HEK293 (cell line): ENCODE results near the gene F10.

Source experiments
- CTCF ChIA-PET: fragments of 350-600 bp; formaldehyde crosslinking; extraction: SDS; loops from one replicate; lab custom pipeline; 2021; ENCODE audit warnings: antibody characterized with exemption; lab: Yijun Ruan, JAX
- POLR2A ChIA-PET: fragments of 300-600 bp; formaldehyde crosslinking; extraction: SDS; loops from one replicate; lab custom pipeline; 2020; ENCODE audit warnings: antibody characterized with exemption, inconsistent platforms; lab: Yijun Ruan, JAX
- H3K27ac ChIP-seq: fragments of 200-500 bp; sonication (Bioruptor generic); 2 replicates; pipeline ENCODE4 v1.5.1; 2014; ENCODE audit warnings: low read depth, low read length, control low read depth, inconsistent platforms; ENCODE audit errors: extremely low read depth
- H3K36me3 ChIP-seq, 2 experiments: fragments of 200-500 bp in 1 of 2; sonication (Bioruptor generic) in 1 of 2; 1 replicate in 1 of 2; 2 replicates in 1 of 2; pipeline ENCODE4 v1.5.1; 2014 to 2017; ENCODE audit warnings: inconsistent platforms in 2 of 2, low read length in 2 of 2; ENCODE audit not compliant: control insufficient read depth in 2 of 2, insufficient read depth in 1 of 2
- H3K4me1 ChIP-seq: fragments of 200-500 bp; sonication (Bioruptor generic); 2 replicates; pipeline ENCODE4 v1.5.1; 2014; ENCODE audit warnings: mild to moderate bottlenecking, low read length, inconsistent platforms; ENCODE audit not compliant: control insufficient read depth, insufficient read depth
- H3K4me3 ChIP-seq: 2 replicates; pipeline ENCODE4 v1.5.1; 2011; ENCODE audit warnings: low read depth, mild to moderate bottlenecking, control low read depth, low read length, moderate library complexity
- H3K9me3 ChIP-seq: fragments of 200-500 bp; sonication (Bioruptor generic); 2 replicates; pipeline ENCODE4 v1.5.1; 2014; ENCODE audit warnings: low read depth, low read length, inconsistent platforms; ENCODE audit not compliant: control insufficient read depth, insufficient read depth
- MEIS1 ChIP-seq: sonication (generic); formaldehyde crosslinking; IDR thresholded peaks from 2 replicates; pipeline ENCODE4 v1.8.1; 2022; ENCODE audit warnings: missing genetic modification reagents, mild to moderate bottlenecking, borderline replicate concordance
- MZF1 ChIP-seq: fragments of 450-650 bp; formaldehyde crosslinking; IDR thresholded peaks from 2 replicates; pipeline ENCODE4 v1.5.1; 2017; ENCODE audit warnings: missing biosample characterization, missing genetic modification characterization, borderline replicate concordance
- REPIN1 ChIP-seq: fragments of 450-650 bp; formaldehyde crosslinking; IDR thresholded peaks from 2 replicates; pipeline ENCODE4 v1.5.1; 2017; ENCODE audit warnings: missing biosample characterization, missing genetic modification characterization, low read depth
- YY1 ChIP-seq: fragments of 450-650 bp; formaldehyde crosslinking; IDR thresholded peaks from 2 replicates; pipeline ENCODE4 v1.5.1; 2018; ENCODE audit warnings: missing biosample characterization, missing genetic modification characterization
- ZFHX2 ChIP-seq: fragments of 450-650 bp; formaldehyde crosslinking; conservative IDR thresholded peaks from 2 replicates; pipeline ENCODE4 v1.5.1; 2016; ENCODE audit warnings: missing biosample characterization, missing genetic modification characterization
- ZIC2 ChIP-seq: fragments of 450-650 bp; formaldehyde crosslinking; IDR thresholded peaks from 2 replicates; pipeline ENCODE4 v1.5.1; 2016; ENCODE audit warnings: missing biosample characterization, missing genetic modification characterization
- ZNF10 ChIP-seq: fragments of 450-650 bp; formaldehyde crosslinking; IDR thresholded peaks from 2 replicates; pipeline ENCODE4 v1.5.1; 2017; ENCODE audit warnings: missing biosample characterization, missing genetic modification characterization
- ZNF132 ChIP-seq: fragments of 450-650 bp; formaldehyde crosslinking; IDR thresholded peaks from 2 replicates; pipeline ENCODE4 v1.5.1; 2017; ENCODE audit warnings: missing biosample characterization, missing genetic modification characterization, borderline replicate concordance
- ZNF140 ChIP-seq: fragments of 450-650 bp; formaldehyde crosslinking; IDR thresholded peaks from 2 replicates; pipeline ENCODE4 v1.5.1; 2016; ENCODE audit warnings: missing biosample characterization, missing genetic modification characterization
- ZNF169 ChIP-seq: fragments of 450-650 bp; formaldehyde crosslinking; IDR thresholded peaks from 2 replicates; pipeline ENCODE4 v1.5.1; 2016; ENCODE audit warnings: missing biosample characterization, missing genetic modification characterization
- ZNF184 ChIP-seq: fragments of 450-650 bp; IDR thresholded peaks from 2 replicates; pipeline ENCODE4 v1.5.1; 2018; ENCODE audit warnings: missing biosample characterization, mild to moderate bottlenecking, missing genetic modification characterization
- ZNF302 ChIP-seq: fragments of 450-650 bp; formaldehyde crosslinking; IDR thresholded peaks from 2 replicates; pipeline ENCODE4 v1.5.1; 2016; ENCODE audit warnings: missing biosample characterization, missing genetic modification characterization, low read depth
- ZNF335 ChIP-seq: fragments of 450-650 bp; formaldehyde crosslinking; conservative IDR thresholded peaks from 2 replicates; pipeline ENCODE4 v1.5.1; 2016; ENCODE audit warnings: missing biosample characterization, missing genetic modification characterization
- ZNF341 ChIP-seq: fragments of 450-650 bp; formaldehyde crosslinking; IDR thresholded peaks from 2 replicates; pipeline ENCODE4; 2016; ENCODE audit warnings: low read depth, missing biosample characterization, missing genetic modification characterization
- ZNF473 ChIP-seq: fragments of 450-650 bp; formaldehyde crosslinking; IDR thresholded peaks from 2 replicates; pipeline ENCODE4 v1.5.1; 2017; ENCODE audit warnings: missing biosample characterization, missing genetic modification characterization
- ZNF548 ChIP-seq: fragments of 450-650 bp; formaldehyde crosslinking; IDR thresholded peaks from 2 replicates; pipeline ENCODE4 v1.5.1; 2016; ENCODE audit warnings: missing biosample characterization, missing genetic modification characterization
- ZNF600 ChIP-seq: fragments of 450-650 bp; formaldehyde crosslinking; IDR thresholded peaks from 2 replicates; pipeline ENCODE4 v1.5.1; 2016; ENCODE audit warnings: missing biosample characterization, missing genetic modification characterization
- ZNF621 ChIP-seq: fragments of 450-650 bp; formaldehyde crosslinking; IDR thresholded peaks from 2 replicates; pipeline ENCODE4 v1.5.1; 2017; ENCODE audit warnings: missing biosample characterization, missing genetic modification characterization
- ZNF623 ChIP-seq: fragments of 450-650 bp; formaldehyde crosslinking; IDR thresholded peaks from 2 replicates; pipeline ENCODE4 v1.5.1; 2016; ENCODE audit warnings: missing biosample characterization, missing genetic modification characterization
- ZNF654 ChIP-seq: fragments of 450-650 bp; formaldehyde crosslinking; IDR thresholded peaks from 2 replicates; pipeline ENCODE4 v1.5.1; 2016; ENCODE audit warnings: low read depth, missing biosample characterization, missing genetic modification characterization
- ZNF664 ChIP-seq: fragments of 450-650 bp; formaldehyde crosslinking; IDR thresholded peaks from 2 replicates; pipeline ENCODE4 v1.5.1; 2016; ENCODE audit warnings: missing biosample characterization, missing genetic modification characterization
- ZNF707 ChIP-seq: fragments of 450-650 bp; formaldehyde crosslinking; IDR thresholded peaks from 2 replicates; pipeline ENCODE4 v1.5.1; 2016; ENCODE audit warnings: missing biosample characterization, missing genetic modification characterization
- ZSCAN16 ChIP-seq: fragments of 450-650 bp; formaldehyde crosslinking; IDR thresholded peaks from 2 replicates; pipeline ENCODE4 v1.5.1; 2016; ENCODE audit warnings: missing biosample characterization, missing genetic modification characterization
- ZSCAN30 ChIP-seq: fragments of 450-650 bp; IDR thresholded peaks from 2 replicates; pipeline ENCODE4 v1.5.1; 2018; ENCODE audit warnings: missing biosample characterization, mild to moderate bottlenecking, missing genetic modification characterization, moderate library complexity
- TF ChIP-seq, protein P1 (sequence below): fragments of 450-650 bp; formaldehyde crosslinking; IDR thresholded peaks from 2 replicates; pipeline ENCODE4 v1.5.1; 2016; ENCODE audit warnings: missing biosample characterization, missing genetic modification characterization
- TF ChIP-seq, protein P2 (sequence below): fragments of 450-650 bp; formaldehyde crosslinking; IDR thresholded peaks from 2 replicates; pipeline ENCODE4 v1.5.1; 2016; ENCODE audit warnings: missing biosample characterization, missing genetic modification characterization

Gene F10

DNA sequence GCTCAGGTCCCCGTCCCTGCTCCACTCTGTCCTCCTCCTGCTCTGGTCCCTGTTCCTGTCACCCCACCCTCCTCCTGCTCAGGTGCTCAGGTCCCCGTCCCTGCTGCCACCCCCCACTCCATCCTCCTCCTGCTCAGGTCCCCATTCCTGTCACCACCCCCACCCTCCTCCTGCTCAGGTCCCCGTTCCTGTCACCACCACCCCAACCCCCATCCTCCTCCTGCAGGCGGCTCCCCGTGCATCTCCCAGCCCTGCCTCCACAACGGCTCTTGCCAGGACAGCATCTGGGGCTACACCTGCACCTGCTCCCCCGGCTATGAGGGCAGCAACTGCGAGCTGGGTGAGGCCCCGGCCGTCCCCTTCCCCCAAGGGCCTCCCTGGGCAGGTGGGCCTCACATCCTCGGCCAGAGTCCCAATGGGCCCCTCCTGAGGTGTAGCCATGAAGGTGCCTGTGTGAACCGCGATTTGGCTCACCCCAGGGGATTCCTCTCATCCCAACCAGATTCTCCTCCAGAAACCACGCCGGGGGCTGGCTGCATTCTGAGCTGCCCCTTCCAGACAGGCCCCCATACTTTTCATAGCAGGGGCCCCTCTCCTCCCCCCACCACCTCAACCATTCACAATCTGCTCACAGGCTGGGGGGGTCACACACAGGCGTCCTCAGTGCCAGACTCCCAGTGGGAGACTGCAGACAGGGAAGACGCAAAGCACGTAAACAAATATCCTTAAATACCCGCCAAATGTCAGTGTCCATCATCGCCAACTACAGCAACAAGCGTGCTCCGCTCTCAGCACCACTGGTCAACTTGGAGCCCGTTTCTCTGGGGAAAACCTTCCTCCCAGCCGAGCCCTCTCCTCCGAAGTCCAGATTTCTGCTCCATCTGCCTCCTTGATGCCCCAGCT, 40.4 kb downstream of the F10 start:
- H3K9me3 ChIP-seq = no peaks in the 10 kb centered on the region
- ChIA-PET CTCF (no interaction called here), POLR2A (no interaction called here)
- H3K4me1 ChIP-seq = no peaks in the 10 kb centered on the region
- H3K27ac ChIP-seq = no peak overlapping the region
- peaks cover 0 to 3% of the 10 kb centered on the region in 2 experiments; a peak in 1 of 3 replicates for H3K36me3 ChIP-seq
- TF ChIP-seq REPIN1 (no peak), ZIC2 (tag by site-specific recombination) (0 out of 2 replicates have a peak, but pooled peaks have one; percentile 12), ZNF335 (tag by site-specific recombination) (peak; percentile 92), ZNF600 (tag by site-specific recombination) (0 out of 2 replicates have a peak, but pooled peaks have one; percentile 45)
- TF ChIP-seq, protein P1, sequence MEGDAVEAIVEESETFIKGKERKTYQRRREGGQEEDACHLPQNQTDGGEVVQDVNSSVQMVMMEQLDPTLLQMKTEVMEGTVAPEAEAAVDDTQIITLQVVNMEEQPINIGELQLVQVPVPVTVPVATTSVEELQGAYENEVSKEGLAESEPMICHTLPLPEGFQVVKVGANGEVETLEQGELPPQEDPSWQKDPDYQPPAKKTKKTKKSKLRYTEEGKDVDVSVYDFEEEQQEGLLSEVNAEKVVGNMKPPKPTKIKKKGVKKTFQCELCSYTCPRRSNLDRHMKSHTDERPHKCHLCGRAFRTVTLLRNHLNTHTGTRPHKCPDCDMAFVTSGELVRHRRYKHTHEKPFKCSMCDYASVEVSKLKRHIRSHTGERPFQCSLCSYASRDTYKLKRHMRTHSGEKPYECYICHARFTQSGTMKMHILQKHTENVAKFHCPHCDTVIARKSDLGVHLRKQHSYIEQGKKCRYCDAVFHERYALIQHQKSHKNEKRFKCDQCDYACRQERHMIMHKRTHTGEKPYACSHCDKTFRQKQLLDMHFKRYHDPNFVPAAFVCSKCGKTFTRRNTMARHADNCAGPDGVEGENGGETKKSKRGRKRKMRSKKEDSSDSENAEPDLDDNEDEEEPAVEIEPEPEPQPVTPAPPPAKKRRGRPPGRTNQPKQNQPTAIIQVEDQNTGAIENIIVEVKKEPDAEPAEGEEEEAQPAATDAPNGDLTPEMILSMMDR (tag by site-specific recombination) = no peak
- no peak overlapping the region for H3K4me3 ChIP-seq

DNA sequence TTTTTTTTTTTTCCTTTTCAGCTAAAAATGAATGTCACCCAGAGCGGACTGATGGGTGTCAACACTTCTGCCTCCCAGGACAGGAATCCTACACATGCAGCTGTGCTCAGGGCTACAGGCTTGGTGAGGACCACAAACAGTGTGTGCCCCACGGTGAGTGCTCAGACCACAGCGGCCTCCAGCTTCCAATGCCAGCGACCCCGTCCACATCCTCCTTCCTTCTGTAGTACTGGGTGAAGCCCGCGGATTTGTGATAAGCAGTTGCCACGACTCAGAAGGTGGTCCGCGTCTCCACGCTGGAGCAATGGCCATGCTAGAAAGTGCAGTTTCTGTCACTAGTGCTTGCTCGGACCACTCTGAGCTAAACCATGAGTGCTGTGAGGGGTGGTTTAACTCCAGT, 41.9 kb downstream of the F10 start:
- Histone ChIP-seq H3K27ac (no peak overlapping the region), H3K36me3 (peaks cover 0 to 10% of the 10 kb centered on the region in 2 experiments; a peak in 2 of 3 replicates)
- POLR2A ChIA-PET = no interaction called here

DNA sequence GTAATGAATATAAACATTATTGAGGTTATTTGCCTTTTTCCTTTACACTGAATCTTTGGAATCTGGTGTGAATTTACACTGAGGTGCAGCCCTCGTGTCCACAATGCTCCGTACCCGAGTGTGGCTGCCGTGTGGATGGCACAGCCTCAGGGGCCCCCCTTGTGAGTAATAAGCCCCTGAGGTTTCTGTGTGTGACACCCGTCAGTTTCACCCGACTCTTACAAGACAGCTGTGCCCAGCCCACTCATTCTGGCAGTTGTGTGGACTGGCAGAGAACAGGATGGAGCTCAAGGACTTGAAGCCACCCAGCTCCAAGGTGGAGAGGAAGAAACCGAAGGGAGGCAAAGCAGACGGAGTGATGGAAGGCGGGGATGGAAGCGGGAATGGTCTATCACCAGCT, 43.7 kb downstream of the F10 start:
- Histone ChIP-seq H3K27ac (no peak overlapping the region), H3K36me3 (peaks cover 0 to 17% of the 10 kb centered on the region in 2 experiments; a peak in 2 of 3 replicates), H3K9me3 (no peaks in the 10 kb centered on the region), H3K4me1 (no peaks in the 10 kb centered on the region), H3K4me3 (no peak overlapping the region)
- no peak for TF ChIP-seq ZNF169
- ChIA-PET CTCF (no interaction called here), POLR2A (no interaction called here)

More for the DNA sequence above, 41.9 kb downstream of the F10 start:
- TF ChIP-seq ZNF473 (no peak), ZNF664 (tag by site-specific recombination) (no peak), MZF1 (tag by site-specific recombination) (no peak), YY1 (no peak), ZNF623 (tag by site-specific recombination) (no peak), ZNF621 (tag by site-specific recombination) (no peak), ZNF184 (tag by site-specific recombination) (no peak), ZNF302 (tag by site-specific recombination) (no peak), ZNF140 (tag by site-specific recombination) (no peak), ZFHX2 (tag by site-specific recombination) (no peak), ZNF707 (tag by site-specific recombination) (no peak), ZNF654 (no peak), ZNF132 (tag by site-specific recombination) (no peak), ZSCAN30 (tag by site-specific recombination) (no peak), MEIS1 (CRISPR knock-in tag) (no peak), ZNF10 (tag by site-specific recombination) (no peak), ZSCAN16 (tag by site-specific recombination) (no peak), ZNF548 (no peak), ZNF341 (no peak)
- TF ChIP-seq, protein P2, sequence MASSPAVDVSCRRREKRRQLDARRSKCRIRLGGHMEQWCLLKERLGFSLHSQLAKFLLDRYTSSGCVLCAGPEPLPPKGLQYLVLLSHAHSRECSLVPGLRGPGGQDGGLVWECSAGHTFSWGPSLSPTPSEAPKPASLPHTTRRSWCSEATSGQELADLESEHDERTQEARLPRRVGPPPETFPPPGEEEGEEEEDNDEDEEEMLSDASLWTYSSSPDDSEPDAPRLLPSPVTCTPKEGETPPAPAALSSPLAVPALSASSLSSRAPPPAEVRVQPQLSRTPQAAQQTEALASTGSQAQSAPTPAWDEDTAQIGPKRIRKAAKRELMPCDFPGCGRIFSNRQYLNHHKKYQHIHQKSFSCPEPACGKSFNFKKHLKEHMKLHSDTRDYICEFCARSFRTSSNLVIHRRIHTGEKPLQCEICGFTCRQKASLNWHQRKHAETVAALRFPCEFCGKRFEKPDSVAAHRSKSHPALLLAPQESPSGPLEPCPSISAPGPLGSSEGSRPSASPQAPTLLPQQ (tag by site-specific recombination) = no peak
- H3K4me3 ChIP-seq = no peak overlapping the region
- CTCF ChIA-PET = no interaction called here
- H3K4me1 ChIP-seq = no peaks in the 10 kb centered on the region
- no peaks in the 10 kb centered on the region for H3K9me3 ChIP-seq
